Astrocyte (in vitro differentiated cells and primary cell): ENCODE data around the gene ZDHHC14. TPM values are rescaled to one million over a fixed set of nuclear protein-coding genes. Genes with fewer than 3 reads are reported as not detected.

Experiments
- DNase-seq: peaks from one replicate; pipeline ENCODE4 v3.0.0-alpha.2; 2010; ENCODE audit warnings: low read depth
- FAIRE-seq: peaks from 2 replicates; lab custom pipeline; 2011; peaks lifted over from hg19 to GRCh38; lab: Jason Lieb, UNC
- H2AFZ ChIP-seq: 2 replicates; pipeline ENCODE4 v1.6.0; 2012; ENCODE audit warnings: low read depth, low read length, inconsistent platforms
- H3K27ac ChIP-seq: 2 replicates; pipeline ENCODE4 v1.5.1; 2011; ENCODE audit warnings: low read depth, low read length, inconsistent platforms
- H3K27me3 ChIP-seq: 2 replicates; pipeline ENCODE4 v1.6.0; 2011; ENCODE audit warnings: low read length, inconsistent platforms; ENCODE audit not compliant: insufficient read depth
- H3K36me3 ChIP-seq: 2 replicates; pipeline ENCODE4 v1.5.1; 2011; ENCODE audit warnings: low read length, inconsistent platforms; ENCODE audit not compliant: insufficient read depth
- H3K4me1 ChIP-seq: 2 replicates; pipeline ENCODE4 v1.5.1; 2011; ENCODE audit warnings: low read length, inconsistent platforms; ENCODE audit not compliant: insufficient read depth
- H3K4me2 ChIP-seq: 2 replicates; pipeline ENCODE4 v1.6.0; 2012; ENCODE audit warnings: low read length, inconsistent platforms
- H3K4me3 ChIP-seq: 2 replicates; pipeline ENCODE4 v1.5.1; 2011; ENCODE audit warnings: low read depth, mild to moderate bottlenecking, low read length, inconsistent platforms; ENCODE audit not compliant: insufficient read depth
- H3K79me2 ChIP-seq: 2 replicates; pipeline ENCODE4 v1.6.0; 2012; ENCODE audit warnings: mild to moderate bottlenecking, low read length, inconsistent platforms; ENCODE audit not compliant: insufficient read depth
- H3K9ac ChIP-seq: 2 replicates; pipeline ENCODE4 v1.6.0; 2012; ENCODE audit warnings: mild to moderate bottlenecking, low read length, inconsistent platforms
- H3K9me3 ChIP-seq: 2 replicates; pipeline ENCODE4 v1.5.1; 2012; ENCODE audit warnings: low read depth, mild to moderate bottlenecking, low read length, inconsistent platforms; ENCODE audit not compliant: insufficient read depth
- H4K20me1 ChIP-seq: 2 replicates; pipeline ENCODE4 v1.6.0; 2012; ENCODE audit warnings: low read length, inconsistent platforms; ENCODE audit not compliant: insufficient read depth
- H3K27ac Mint-ChIP-seq: one replicate; pipeline ENCODE4 v1.8.0; 2021; ENCODE audit warnings: mild to moderate bottlenecking, mixed read lengths; ENCODE audit not compliant: unreplicated experiment
- H3K27me3 Mint-ChIP-seq: one replicate; pipeline ENCODE4 v1.8.0; 2021; ENCODE audit warnings: low read depth, mixed read lengths; ENCODE audit not compliant: unreplicated experiment
- H3K36me3 Mint-ChIP-seq: one replicate; pipeline ENCODE4 v1.8.0; 2021; ENCODE audit warnings: low read depth, mixed read lengths; ENCODE audit not compliant: unreplicated experiment
- H3K4me1 Mint-ChIP-seq: one replicate; pipeline ENCODE4 v1.8.0; 2021; ENCODE audit warnings: low read depth, mixed read lengths; ENCODE audit not compliant: unreplicated experiment
- H3K4me3 Mint-ChIP-seq: one replicate; pipeline ENCODE4 v1.8.0; 2021; ENCODE audit warnings: mild to moderate bottlenecking, moderate library complexity, mixed read lengths; ENCODE audit not compliant: unreplicated experiment
- H3K9me3 Mint-ChIP-seq: one replicate; pipeline ENCODE4 v1.8.0; 2021; ENCODE audit warnings: mild to moderate bottlenecking, mixed read lengths; ENCODE audit not compliant: unreplicated experiment
- EZH2 ChIP-seq: IDR thresholded peaks from 2 replicates; pipeline ENCODE4 v1.6.1; 2012; ENCODE audit warnings: mild to moderate bottlenecking, low read length, inconsistent platforms; ENCODE audit not compliant: insufficient read depth
- total RNA-seq: library from RNA; stranded (reverse); gene quantifications from 2 replicates; pipeline ENCODE4 v1.2.1, GENCODE V29; 2021
- TF ChIP-seq, protein P1 (sequence below): IDR thresholded peaks from 2 replicates; pipeline ENCODE4 v1.5.1; 2011; ENCODE audit warnings: low read depth, mild to moderate bottlenecking, inconsistent platforms, low read length, moderate library complexity; ENCODE audit not compliant: insufficient read depth

Gene ZDHHC14
- total RNA-seq, 1 donor from 2014 or later, result 7.2 TPM

DNA sequence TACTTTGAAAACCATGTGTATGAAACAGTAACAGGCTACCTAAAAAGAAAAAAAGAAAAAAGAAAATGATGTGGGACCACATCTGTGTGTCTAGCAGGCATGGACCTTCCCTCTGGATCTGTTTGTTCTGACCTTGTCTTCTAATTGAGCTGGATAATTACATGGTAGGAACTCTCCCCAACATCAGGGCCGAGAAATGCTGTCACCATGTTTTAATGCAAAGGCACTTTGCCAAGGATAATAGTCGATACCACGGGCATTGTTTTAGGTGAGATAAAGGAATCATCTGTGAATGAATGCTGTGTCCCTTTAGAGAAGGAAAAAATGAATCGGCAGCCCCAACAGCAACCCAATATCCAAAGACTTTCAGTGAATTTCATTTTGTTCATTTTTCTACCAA, 149.1 kb downstream of the ZDHHC14 start:
- H3K79me2 ChIP-seq, result no peaks in the 10 kb centered on the region
- Mint-ChIP-seq H3K27ac (no peak overlapping the region), H3K4me1 (peaks cover 20% of the 10 kb centered on the region), H3K36me3 (peaks cover 5% of the 10 kb centered on the region), H3K9me3 (peaks cover 3% of the 10 kb centered on the region), H3K4me3 (no peak overlapping the region), H3K27me3 (peaks cover 18% of the 10 kb centered on the region)
- no peak overlapping the region for H3K4me2 ChIP-seq
- no peaks in the 10 kb centered on the region for H3K9me3 ChIP-seq
- DNase-seq, result no peak
- no peaks in the 10 kb centered on the region for H3K36me3 ChIP-seq
- no peak overlapping the region for H3K4me3 ChIP-seq
- TF ChIP-seq, protein P1, sequence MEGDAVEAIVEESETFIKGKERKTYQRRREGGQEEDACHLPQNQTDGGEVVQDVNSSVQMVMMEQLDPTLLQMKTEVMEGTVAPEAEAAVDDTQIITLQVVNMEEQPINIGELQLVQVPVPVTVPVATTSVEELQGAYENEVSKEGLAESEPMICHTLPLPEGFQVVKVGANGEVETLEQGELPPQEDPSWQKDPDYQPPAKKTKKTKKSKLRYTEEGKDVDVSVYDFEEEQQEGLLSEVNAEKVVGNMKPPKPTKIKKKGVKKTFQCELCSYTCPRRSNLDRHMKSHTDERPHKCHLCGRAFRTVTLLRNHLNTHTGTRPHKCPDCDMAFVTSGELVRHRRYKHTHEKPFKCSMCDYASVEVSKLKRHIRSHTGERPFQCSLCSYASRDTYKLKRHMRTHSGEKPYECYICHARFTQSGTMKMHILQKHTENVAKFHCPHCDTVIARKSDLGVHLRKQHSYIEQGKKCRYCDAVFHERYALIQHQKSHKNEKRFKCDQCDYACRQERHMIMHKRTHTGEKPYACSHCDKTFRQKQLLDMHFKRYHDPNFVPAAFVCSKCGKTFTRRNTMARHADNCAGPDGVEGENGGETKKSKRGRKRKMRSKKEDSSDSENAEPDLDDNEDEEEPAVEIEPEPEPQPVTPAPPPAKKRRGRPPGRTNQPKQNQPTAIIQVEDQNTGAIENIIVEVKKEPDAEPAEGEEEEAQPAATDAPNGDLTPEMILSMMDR, result no peak
- no peak for TF ChIP-seq EZH2
- peaks cover 3% of the 10 kb centered on the region for H3K4me1 ChIP-seq
- FAIRE-seq, result no peak
- H3K9ac ChIP-seq, result no peak overlapping the region
- H3K27ac ChIP-seq, result no peak overlapping the region
- H3K27me3 ChIP-seq, result no peaks in the 10 kb centered on the region
- H2AFZ ChIP-seq, result no peak overlapping the region
- H4K20me1 ChIP-seq, result no peaks in the 10 kb centered on the region

DNA sequence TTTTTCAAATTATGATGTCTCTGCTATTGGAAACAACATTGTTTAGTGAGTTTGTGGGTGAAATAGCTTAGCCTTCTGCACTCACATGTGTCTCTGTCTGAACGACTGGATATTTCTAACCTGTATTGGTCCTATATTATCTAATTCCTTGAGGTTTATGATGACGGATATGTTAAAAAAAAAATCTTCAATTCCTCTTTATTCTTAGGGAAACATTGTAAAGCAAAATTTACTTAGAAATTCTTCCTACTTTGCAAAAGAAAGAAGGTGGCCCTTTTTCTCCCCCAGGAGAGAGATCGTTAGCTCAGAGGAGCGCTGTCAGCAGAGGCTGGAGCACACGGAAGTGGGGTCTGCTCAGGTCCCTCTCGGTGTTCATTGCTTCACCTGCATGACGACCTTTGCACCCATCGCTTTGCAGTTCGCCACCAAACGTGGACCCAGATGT, 149.8 kb downstream of the ZDHHC14 start:
- TF ChIP-seq EZH2, result no peak
- TF ChIP-seq, protein P1, result no peak
- Histone ChIP-seq H3K4me1 (peaks cover 9% of the 10 kb centered on the region), H3K4me2 (no peak overlapping the region), H3K9ac (no peak overlapping the region), H3K27ac (no peak overlapping the region), H3K79me2 (no peaks in the 10 kb centered on the region), H3K4me3 (no peak overlapping the region), H3K36me3 (no peaks in the 10 kb centered on the region), H3K27me3 (no peaks in the 10 kb centered on the region), H3K9me3 (no peaks in the 10 kb centered on the region), H2AFZ (no peak overlapping the region), H4K20me1 (no peaks in the 10 kb centered on the region)
- peaks cover 18% of the 10 kb centered on the region for H3K27me3 Mint-ChIP-seq
- DNase-seq (no peak), FAIRE-seq (no peak)
- peaks cover 3% of the 10 kb centered on the region for H3K9me3 Mint-ChIP-seq
- H3K4me3 Mint-ChIP-seq, result no peak overlapping the region
- no peak overlapping the region for H3K27ac Mint-ChIP-seq
- H3K36me3 Mint-ChIP-seq, result peaks cover 5% of the 10 kb centered on the region
- H3K4me1 Mint-ChIP-seq, result peaks cover 27% of the 10 kb centered on the region

DNA sequence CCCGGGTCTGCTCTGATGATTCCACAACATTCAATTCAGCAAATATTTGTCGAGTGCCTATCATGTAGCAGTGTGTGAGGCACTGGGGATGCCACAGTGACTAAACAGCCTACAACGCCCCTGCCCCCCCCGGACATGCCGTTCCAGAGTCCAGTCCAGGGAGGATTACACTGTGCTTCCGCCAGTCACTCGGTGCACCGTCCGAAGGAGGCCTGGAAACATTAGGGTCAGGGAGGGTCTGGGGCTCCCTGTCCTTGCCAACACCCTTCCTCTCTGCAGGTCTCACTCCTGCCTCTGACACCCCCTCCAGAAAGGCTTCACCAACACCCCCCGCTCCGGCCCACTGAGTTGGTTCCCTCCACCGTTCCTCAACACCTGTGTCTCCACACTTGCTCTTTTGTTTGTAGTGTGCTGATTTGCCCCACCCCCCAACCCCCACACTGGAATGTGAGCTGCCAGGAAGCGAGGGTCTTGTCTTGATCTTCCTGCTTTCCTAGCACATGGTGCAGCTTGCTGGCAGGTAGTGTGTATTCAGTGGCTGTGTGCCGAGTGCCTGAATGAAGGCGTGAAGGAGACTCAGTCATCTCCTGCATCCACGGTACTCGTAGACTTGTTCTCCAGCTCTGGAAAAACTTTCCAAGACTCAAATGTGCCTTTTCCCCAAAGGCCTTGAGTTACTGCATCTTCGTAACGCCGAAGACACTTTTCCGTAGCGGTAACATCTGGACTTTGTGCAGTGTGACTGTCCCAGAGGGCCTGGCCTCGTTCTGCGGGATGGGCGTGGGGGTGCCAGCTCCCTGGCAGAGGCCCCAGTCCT, 150.4 kb downstream of the ZDHHC14 start:
- Histone ChIP-seq H3K4me1 (peaks cover 13% of the 10 kb centered on the region), H3K4me3 (no peak overlapping the region), H3K27me3 (no peaks in the 10 kb centered on the region), H3K36me3 (no peaks in the 10 kb centered on the region), H3K9ac (no peak overlapping the region), H3K4me2 (no peak overlapping the region), H3K79me2 (no peaks in the 10 kb centered on the region), H4K20me1 (no peaks in the 10 kb centered on the region), H3K27ac (no peak overlapping the region), H3K9me3 (no peaks in the 10 kb centered on the region), H2AFZ (no peak overlapping the region)
- Mint-ChIP-seq H3K4me3 (no peak overlapping the region), H3K4me1 (peaks cover 31% of the 10 kb centered on the region), H3K36me3 (no peaks in the 10 kb centered on the region), H3K27me3 (peaks cover 15% of the 10 kb centered on the region), H3K27ac (no peak overlapping the region), H3K9me3 (peaks cover 2% of the 10 kb centered on the region)
- DNase-seq (no peak), FAIRE-seq (no peak)
- TF ChIP-seq, protein P1, result no peak
- TF ChIP-seq EZH2, result no peak
